ENCODE measurements around the gene IRF5. TPM values are rescaled to one million over a fixed set of nuclear protein-coding genes. Genes with fewer than 3 reads are reported as not detected.

Gene IRF5
- total and polyA plus RNA-seq, 12 donors, result 0.83 to 25.9 (median 10.9) TPM

DNA sequence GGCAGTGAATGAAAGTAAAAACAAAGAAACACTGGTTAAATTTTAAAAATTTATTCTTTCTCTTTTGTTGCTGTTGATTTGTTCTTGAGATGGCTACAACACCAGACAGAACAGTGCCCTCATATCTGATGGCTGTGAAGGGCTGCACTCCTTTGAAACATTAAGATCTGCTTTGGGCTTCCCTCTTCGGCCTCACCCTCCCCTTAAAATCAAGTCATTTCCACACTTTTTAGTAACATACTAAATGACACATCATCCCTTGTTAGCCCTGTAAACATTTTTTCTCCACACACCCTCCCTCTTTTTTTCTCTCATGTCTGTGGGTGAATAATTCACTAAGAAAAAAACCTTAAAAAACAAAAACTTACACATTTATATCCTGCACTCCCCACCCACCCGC, 16.4 kb downstream of the IRF5 start:
- Histone ChIP-seq H3K4me1 (replicated peaks in 1 of 2) (no peaks in the 10 kb centered on the region), H3K27me3 (no peaks in the 10 kb centered on the region)
- WGBS, 4 donors, result 76 to 86% (median 84%) methylated on average over 2 of the region's 2 CpGs

GRCh38 chr7:128954830-128955802, 17.4 kb downstream of the IRF5 start:
- Histone ChIP-seq H3K36me3 (replicated peaks in 1 of 2) (peaks cover 0 to 57% of the 10 kb centered on the region in 2 donors), H3K27me3 (no peaks in the 10 kb centered on the region), H3K4me3 (no peak overlapping the region), H3K27ac (no peak overlapping the region), H3K4me1 (replicated peaks in 1 of 2) (no peaks in the 10 kb centered on the region), H3K9me3 (replicated peaks in 1 of 3) (no peaks in the 10 kb centered on the region)
- 72 to 74% (median 73%) methylated on average over 15 of the region's 15 CpGs for WGBS, 4 donors
- no peak for TF ChIP-seq POLR2A (IDR thresholded peaks at IDR 0.05)
- TF ChIP-seq, protein P1, sequence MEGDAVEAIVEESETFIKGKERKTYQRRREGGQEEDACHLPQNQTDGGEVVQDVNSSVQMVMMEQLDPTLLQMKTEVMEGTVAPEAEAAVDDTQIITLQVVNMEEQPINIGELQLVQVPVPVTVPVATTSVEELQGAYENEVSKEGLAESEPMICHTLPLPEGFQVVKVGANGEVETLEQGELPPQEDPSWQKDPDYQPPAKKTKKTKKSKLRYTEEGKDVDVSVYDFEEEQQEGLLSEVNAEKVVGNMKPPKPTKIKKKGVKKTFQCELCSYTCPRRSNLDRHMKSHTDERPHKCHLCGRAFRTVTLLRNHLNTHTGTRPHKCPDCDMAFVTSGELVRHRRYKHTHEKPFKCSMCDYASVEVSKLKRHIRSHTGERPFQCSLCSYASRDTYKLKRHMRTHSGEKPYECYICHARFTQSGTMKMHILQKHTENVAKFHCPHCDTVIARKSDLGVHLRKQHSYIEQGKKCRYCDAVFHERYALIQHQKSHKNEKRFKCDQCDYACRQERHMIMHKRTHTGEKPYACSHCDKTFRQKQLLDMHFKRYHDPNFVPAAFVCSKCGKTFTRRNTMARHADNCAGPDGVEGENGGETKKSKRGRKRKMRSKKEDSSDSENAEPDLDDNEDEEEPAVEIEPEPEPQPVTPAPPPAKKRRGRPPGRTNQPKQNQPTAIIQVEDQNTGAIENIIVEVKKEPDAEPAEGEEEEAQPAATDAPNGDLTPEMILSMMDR (IDR thresholded peaks at IDR 0.05), result no peak
- intact Hi-C loops (cut with DNase I), result no loop called here
- DNase-seq, result peak in 4 of 7 donors; percentile 19 to 63 (median 32)

More for the DNA sequence above, 16.4 kb downstream of the IRF5 start:
- Histone ChIP-seq H3K27ac (no peak overlapping the region), H3K4me3 (no peak overlapping the region), H3K36me3 (replicated peaks in 1 of 2) (peaks cover 0 to 51% of the 10 kb centered on the region in 2 donors), H3K9me3 (replicated peaks in 1 of 3) (no peaks in the 10 kb centered on the region)
- no peak for DNase-seq
- intact Hi-C loops (cut with DNase I), result no loop called here
- no peak for TF ChIP-seq POLR2A (IDR thresholded peaks at IDR 0.05)
- TF ChIP-seq, protein P1 (IDR thresholded peaks at IDR 0.05), result no peak

GRCh38 chr7:128955981-128956380, 18.3 kb downstream of the IRF5 start:
- intact Hi-C loops (cut with DNase I), result no loop called here
- no peak for TF ChIP-seq POLR2A (IDR thresholded peaks at IDR 0.05)
- TF ChIP-seq, protein P1 (IDR thresholded peaks at IDR 0.05), result no peak
- H3K4me3 ChIP-seq, result no peak overlapping the region
- no peaks in the 10 kb centered on the region for H3K27me3 ChIP-seq
- DNase-seq, result no peak
- H3K9me3 ChIP-seq (replicated peaks in 1 of 3), result no peaks in the 10 kb centered on the region
- no peaks in the 10 kb centered on the region for H3K4me1 ChIP-seq (replicated peaks in 1 of 2)
- no peak overlapping the region for H3K27ac ChIP-seq
- H3K36me3 ChIP-seq (replicated peaks in 1 of 2), result peaks cover 0 to 57% of the 10 kb centered on the region in 2 donors

DNA sequence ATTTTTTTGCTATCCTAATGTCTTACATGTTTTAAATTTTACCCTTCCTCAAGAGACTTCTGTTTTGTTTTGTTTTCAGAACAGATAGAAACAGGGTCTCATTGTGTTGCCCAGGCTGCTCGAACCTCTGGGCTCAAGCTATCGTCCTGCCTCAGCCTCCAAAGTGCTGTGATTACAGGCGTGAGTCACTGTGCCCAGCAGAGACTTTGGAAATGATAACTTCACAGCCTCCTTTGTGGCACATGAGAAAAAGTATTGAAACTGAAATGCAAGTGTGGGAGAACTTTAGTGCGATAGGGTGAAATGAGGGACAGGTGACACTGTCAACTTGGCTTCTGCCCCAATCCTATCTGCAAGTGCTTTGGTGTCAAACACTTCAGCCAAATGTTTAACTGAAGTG, 21.6 kb downstream of the IRF5 start:
- TF ChIP-seq, protein P1 (IDR thresholded peaks at IDR 0.05), result no peak
- TF ChIP-seq POLR2A (IDR thresholded peaks at IDR 0.05), result no peak
- H3K9me3 ChIP-seq (replicated peaks in 1 of 3), result no peaks in the 10 kb centered on the region
- H3K27ac ChIP-seq, result no peak overlapping the region
- 94 to 98% (median 95%) methylated on average over 4 of the region's 4 CpGs for WGBS, 4 donors
- H3K4me3 ChIP-seq, result no peak overlapping the region
- H3K36me3 ChIP-seq (replicated peaks in 1 of 2), result peaks cover 0 to 49% of the 10 kb centered on the region in 2 donors
- DNase-seq, result no peak
- no peaks in the 10 kb centered on the region for H3K27me3 ChIP-seq
- intact Hi-C loops (cut with DNase I), result no loop called here
- H3K4me1 ChIP-seq (replicated peaks in 1 of 2), result peaks cover 0 to 8% of the 10 kb centered on the region in 2 donors
